PFSK-1 (cell line): ENCODE measurements around the gene TBC1D10B.

Source experiments
- FOXP2 ChIP-seq: optimal IDR thresholded peaks from 2 replicates; pipeline ENCODE3; 2011; ENCODE audit warnings: borderline replicate concordance, control low read depth, inconsistent platforms; ENCODE audit not compliant: insufficient read depth; ENCODE audit errors: extremely low read length, extremely low read depth
- POLR2AphosphoS5 ChIP-seq: IDR thresholded peaks from 2 replicates; pipeline ENCODE4 v1.6.1; 2012; ENCODE audit warnings: low read depth, mild to moderate bottlenecking, control low read depth, low read length, moderate library complexity
- REST ChIP-seq, 2 experiments: IDR thresholded peaks; 2 replicates each; pipeline versions ENCODE4 v1.6.1 to v1.8.0; 2011 to 2012; ENCODE audit warnings: low read depth in 2 of 2, low read length in 2 of 2, control low read depth in 1 of 2, inconsistent platforms in 1 of 2, mild to moderate bottlenecking in 1 of 2, moderate library complexity in 1 of 2; ENCODE audit not compliant: insufficient read depth in 1 of 2
- SIN3A ChIP-seq: IDR thresholded peaks from 2 replicates; pipeline ENCODE4 v1.6.1; 2012; ENCODE audit warnings: mild to moderate bottlenecking, low read length, moderate library complexity, borderline replicate concordance; ENCODE audit not compliant: insufficient read depth
- TAF1 ChIP-seq: IDR thresholded peaks from 2 replicates; pipeline ENCODE4 v1.6.1; 2012; ENCODE audit warnings: low read length, control low read depth, borderline replicate concordance; ENCODE audit not compliant: insufficient read depth

TBC1D10B gene

GRCh38 chr16:30355144-30355953, 14.9 kb downstream of the TBC1D10B start, which contains the start of gene CD2BP2:
CD2BP2 (minus strand) TSS chr16:30355308; CDS start chr16:30354681, 627 bp downstream.
- TF ChIP-seq REST (IDR thresholded peaks at IDR 0.05; ENCODE audit: insufficient read depth in 1 of 2, low read depth in 2 of 2, low read length in 2 of 2): peak in 1 of 2 experiments; percentile 47; a peak in 2 of 4 replicates
- peak; percentile 92; the same call in 1 of the 2 replicates for TF ChIP-seq TAF1
- TF ChIP-seq POLR2AphosphoS5: peak; percentile 63
- no peak for TF ChIP-seq FOXP2
- peak; percentile 70; the same call in 1 of the 2 replicates for TF ChIP-seq SIN3A

GRCh38 chr16:30354423-30355143, 15.7 kb downstream of the TBC1D10B start:
- TF ChIP-seq POLR2AphosphoS5 (no peak), FOXP2 (no peak), SIN3A (no peak), TAF1 (no peak), REST (IDR thresholded peaks at IDR 0.05; ENCODE audit: insufficient read depth in 1 of 2, low read depth in 2 of 2, low read length in 2 of 2) (no peak)

GRCh38 chr16:30353438-30354129, 16.7 kb downstream of the TBC1D10B start:
- no peak for TF ChIP-seq FOXP2
- TF ChIP-seq SIN3A: no peak

- TF ChIP-seq TAF1 (no peak), POLR2AphosphoS5 (no peak), REST (IDR thresholded peaks at IDR 0.05; ENCODE audit: insufficient read depth in 1 of 2, low read depth in 2 of 2, low read length in 2 of 2) (no peak)
Measured at GRCh38 chr16:30352488-30353401, 17.5 kb downstream of the TBC1D10B start.
